Measurements from ENCODE around the gene CAP2.

DNA sequence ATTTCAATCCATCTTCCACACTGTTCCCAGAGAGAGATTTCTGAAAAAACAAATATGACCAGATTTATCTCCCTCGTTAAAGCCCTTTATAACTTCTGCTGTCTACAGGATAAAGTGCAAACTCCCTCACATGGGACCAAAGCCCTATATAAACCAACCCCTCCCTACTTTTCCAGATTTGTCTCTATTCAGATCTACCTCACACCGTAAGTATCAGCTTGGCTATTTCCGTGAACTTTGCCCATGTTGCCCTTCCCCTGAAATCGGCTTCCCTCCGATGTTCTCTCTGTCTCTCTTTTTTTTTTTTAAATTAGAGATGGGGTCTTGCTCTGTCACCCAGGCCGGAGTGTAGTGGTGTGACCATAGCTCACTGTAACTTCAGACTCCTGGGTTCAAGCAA, 194.6 kb downstream of the CAP2 start:
- TF ChIP-seq JUNB (IDR thresholded peaks at IDR 0.05; ENCODE audit: unreplicated experiment) = no peak
- TF ChIP-seq, protein P1, sequence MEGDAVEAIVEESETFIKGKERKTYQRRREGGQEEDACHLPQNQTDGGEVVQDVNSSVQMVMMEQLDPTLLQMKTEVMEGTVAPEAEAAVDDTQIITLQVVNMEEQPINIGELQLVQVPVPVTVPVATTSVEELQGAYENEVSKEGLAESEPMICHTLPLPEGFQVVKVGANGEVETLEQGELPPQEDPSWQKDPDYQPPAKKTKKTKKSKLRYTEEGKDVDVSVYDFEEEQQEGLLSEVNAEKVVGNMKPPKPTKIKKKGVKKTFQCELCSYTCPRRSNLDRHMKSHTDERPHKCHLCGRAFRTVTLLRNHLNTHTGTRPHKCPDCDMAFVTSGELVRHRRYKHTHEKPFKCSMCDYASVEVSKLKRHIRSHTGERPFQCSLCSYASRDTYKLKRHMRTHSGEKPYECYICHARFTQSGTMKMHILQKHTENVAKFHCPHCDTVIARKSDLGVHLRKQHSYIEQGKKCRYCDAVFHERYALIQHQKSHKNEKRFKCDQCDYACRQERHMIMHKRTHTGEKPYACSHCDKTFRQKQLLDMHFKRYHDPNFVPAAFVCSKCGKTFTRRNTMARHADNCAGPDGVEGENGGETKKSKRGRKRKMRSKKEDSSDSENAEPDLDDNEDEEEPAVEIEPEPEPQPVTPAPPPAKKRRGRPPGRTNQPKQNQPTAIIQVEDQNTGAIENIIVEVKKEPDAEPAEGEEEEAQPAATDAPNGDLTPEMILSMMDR (conservative IDR thresholded peaks at IDR 0.05; ENCODE audit: low read depth in 2 of 2) = no peak
- no peak for TF ChIP-seq EZH2 (IDR thresholded peaks at IDR 0.05; ENCODE audit: low read depth, unreplicated experiment)
- TF ChIP-seq STAT1 (IDR thresholded peaks at IDR 0.05; ENCODE audit: unreplicated experiment) = no peak
- TF ChIP-seq, protein P2, sequence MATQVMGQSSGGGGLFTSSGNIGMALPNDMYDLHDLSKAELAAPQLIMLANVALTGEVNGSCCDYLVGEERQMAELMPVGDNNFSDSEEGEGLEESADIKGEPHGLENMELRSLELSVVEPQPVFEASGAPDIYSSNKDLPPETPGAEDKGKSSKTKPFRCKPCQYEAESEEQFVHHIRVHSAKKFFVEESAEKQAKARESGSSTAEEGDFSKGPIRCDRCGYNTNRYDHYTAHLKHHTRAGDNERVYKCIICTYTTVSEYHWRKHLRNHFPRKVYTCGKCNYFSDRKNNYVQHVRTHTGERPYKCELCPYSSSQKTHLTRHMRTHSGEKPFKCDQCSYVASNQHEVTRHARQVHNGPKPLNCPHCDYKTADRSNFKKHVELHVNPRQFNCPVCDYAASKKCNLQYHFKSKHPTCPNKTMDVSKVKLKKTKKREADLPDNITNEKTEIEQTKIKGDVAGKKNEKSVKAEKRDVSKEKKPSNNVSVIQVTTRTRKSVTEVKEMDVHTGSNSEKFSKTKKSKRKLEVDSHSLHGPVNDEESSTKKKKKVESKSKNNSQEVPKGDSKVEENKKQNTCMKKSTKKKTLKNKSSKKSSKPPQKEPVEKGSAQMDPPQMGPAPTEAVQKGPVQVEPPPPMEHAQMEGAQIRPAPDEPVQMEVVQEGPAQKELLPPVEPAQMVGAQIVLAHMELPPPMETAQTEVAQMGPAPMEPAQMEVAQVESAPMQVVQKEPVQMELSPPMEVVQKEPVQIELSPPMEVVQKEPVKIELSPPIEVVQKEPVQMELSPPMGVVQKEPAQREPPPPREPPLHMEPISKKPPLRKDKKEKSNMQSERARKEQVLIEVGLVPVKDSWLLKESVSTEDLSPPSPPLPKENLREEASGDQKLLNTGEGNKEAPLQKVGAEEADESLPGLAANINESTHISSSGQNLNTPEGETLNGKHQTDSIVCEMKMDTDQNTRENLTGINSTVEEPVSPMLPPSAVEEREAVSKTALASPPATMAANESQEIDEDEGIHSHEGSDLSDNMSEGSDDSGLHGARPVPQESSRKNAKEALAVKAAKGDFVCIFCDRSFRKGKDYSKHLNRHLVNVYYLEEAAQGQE (IDR thresholded peaks at IDR 0.05; ENCODE audit: unreplicated experiment) = no peak
- no peak for TF ChIP-seq POLR2AphosphoS5 (IDR thresholded peaks at IDR 0.05; ENCODE audit: low read depth)

Measured in GM23338 (cell line).